Measurements from ENCODE around the gene OLFML1. TPM values are rescaled to one million over a fixed set of nuclear protein-coding genes. Genes with fewer than 3 reads are reported as not detected.
A peak's percentile ranks its signal among the peaks of the same experiment; 100 is the strongest.

Gene OLFML1
- total and polyA plus RNA-seq, 8 donors, result 28.8 to 63.4 (median 45.3) TPM

DNA sequence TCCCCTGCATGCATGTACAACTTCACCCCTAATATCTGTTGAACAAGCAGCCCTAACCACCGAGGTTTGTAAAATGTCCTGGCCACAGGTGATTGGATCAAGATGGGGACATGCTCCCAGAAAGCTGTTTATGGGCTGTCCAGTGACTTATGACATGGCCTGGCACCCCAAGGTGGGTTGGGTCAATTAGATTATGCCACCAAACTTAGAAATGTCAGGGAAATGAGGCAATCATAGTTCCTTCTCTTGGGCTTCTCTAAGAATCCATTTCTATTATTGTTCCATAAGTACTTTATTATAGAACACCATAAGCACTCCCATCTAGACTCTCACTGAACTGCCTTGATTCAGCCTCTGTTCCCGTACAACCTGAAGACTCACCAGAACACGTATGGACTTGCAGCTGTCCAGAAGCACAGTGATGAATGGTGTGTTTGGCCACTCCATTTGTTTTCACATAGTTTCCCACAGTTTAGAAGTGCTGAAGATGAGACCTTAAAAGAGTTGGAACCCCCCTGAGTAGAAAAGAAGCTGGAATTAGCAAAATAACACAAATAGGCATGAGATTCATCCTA, 45.5 kb upstream of the OLFML1 start:
- H3K27ac ChIP-seq, result no peak overlapping the region
- no peak for ATAC-seq
- H3K27me3 ChIP-seq, result peaks cover 0 to 27% of the 10 kb centered on the region in 2 donors
- H3K4me1 ChIP-seq, result peaks cover 0 to 24% of the 10 kb centered on the region in 2 donors
- DNase-seq, result no peak
- H3K4me3 ChIP-seq, result no peak overlapping the region
- TF ChIP-seq, protein P1, sequence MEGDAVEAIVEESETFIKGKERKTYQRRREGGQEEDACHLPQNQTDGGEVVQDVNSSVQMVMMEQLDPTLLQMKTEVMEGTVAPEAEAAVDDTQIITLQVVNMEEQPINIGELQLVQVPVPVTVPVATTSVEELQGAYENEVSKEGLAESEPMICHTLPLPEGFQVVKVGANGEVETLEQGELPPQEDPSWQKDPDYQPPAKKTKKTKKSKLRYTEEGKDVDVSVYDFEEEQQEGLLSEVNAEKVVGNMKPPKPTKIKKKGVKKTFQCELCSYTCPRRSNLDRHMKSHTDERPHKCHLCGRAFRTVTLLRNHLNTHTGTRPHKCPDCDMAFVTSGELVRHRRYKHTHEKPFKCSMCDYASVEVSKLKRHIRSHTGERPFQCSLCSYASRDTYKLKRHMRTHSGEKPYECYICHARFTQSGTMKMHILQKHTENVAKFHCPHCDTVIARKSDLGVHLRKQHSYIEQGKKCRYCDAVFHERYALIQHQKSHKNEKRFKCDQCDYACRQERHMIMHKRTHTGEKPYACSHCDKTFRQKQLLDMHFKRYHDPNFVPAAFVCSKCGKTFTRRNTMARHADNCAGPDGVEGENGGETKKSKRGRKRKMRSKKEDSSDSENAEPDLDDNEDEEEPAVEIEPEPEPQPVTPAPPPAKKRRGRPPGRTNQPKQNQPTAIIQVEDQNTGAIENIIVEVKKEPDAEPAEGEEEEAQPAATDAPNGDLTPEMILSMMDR (IDR thresholded peaks at IDR 0.05), result no peak
- H3K9me3 ChIP-seq, result no peaks in the 10 kb centered on the region
- no peaks in the 10 kb centered on the region for H3K36me3 ChIP-seq
- intact Hi-C loops (cut with DNase I), result no loop called here

GRCh38 chr11:7442588-7443215, 42.6 kb upstream of the OLFML1 start:
- no peaks in the 10 kb centered on the region for H3K36me3 ChIP-seq
- H3K27ac ChIP-seq, result no peak overlapping the region
- H3K9me3 ChIP-seq, result no peaks in the 10 kb centered on the region
- peaks cover 0 to 5% of the 10 kb centered on the region in 2 donors for H3K4me1 ChIP-seq
- TF ChIP-seq, protein P1 (IDR thresholded peaks at IDR 0.05), result peak; percentile 75 to 83
- H3K27me3 ChIP-seq, result peaks cover 0 to 51% of the 10 kb centered on the region in 2 donors
- intact Hi-C loops (cut with DNase I), result no loop called here
- H3K4me3 ChIP-seq, result no peak overlapping the region
- DNase-seq, result peak; percentile 42 to 81 (median 58)
- peak; percentile 96 for ATAC-seq

- Histone ChIP-seq H3K27ac (no peak overlapping the region), H3K36me3 (no peaks in the 10 kb centered on the region), H3K4me1 (peaks cover 0 to 3% of the 10 kb centered on the region in 2 donors), H3K4me3 (no peak overlapping the region), H3K9me3 (no peaks in the 10 kb centered on the region), H3K27me3 (peaks cover 0 to 67% of the 10 kb centered on the region in 2 donors)
- intact Hi-C loops (cut with DNase I), result no loop called here
- peak in 1 of 4 donors; percentile 8 for DNase-seq
- TF ChIP-seq, protein P1 (IDR thresholded peaks at IDR 0.05), result no peak
- ATAC-seq, result no peak
Measured at GRCh38 chr11:7444091-7444981, 41.0 kb upstream of the OLFML1 start.

GRCh38 chr11:7445564-7445963, 39.7 kb upstream of the OLFML1 start:
- Histone ChIP-seq H3K27me3 (peaks cover 0 to 72% of the 10 kb centered on the region in 2 donors), H3K36me3 (no peaks in the 10 kb centered on the region), H3K27ac (no peak overlapping the region), H3K4me3 (no peak overlapping the region), H3K9me3 (no peaks in the 10 kb centered on the region), H3K4me1 (no peaks in the 10 kb centered on the region)
- intact Hi-C loops (cut with DNase I), result no loop called here
- no peak for ATAC-seq
- no peak for DNase-seq
- TF ChIP-seq, protein P1 (IDR thresholded peaks at IDR 0.05), result no peak

DNA sequence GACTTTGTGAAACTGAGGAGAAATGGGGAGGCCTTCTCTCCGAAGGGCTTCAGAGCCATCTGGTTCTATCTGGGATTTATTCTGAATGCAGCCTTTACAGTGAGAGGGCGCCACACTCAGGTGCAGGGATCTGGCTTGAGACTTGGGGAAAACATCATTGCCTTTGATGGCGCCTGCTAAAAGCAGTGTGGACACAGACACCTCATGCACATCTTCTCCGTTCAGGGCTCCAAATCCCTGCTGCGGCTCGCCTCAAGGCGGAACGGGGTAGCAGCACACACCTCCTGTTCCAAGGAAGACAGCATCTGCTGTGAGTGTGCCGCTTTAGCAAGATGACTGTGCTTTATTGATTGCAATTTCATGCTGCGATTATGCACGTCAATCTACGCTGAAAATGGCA, 37.1 kb upstream of the OLFML1 start:
- no peaks in the 10 kb centered on the region for H3K4me1 ChIP-seq
- H3K9me3 ChIP-seq, result no peaks in the 10 kb centered on the region
- ATAC-seq (no peak), DNase-seq (no peak)
- no peaks in the 10 kb centered on the region for H3K36me3 ChIP-seq
- H3K27ac ChIP-seq, result no peak overlapping the region
- H3K4me3 ChIP-seq, result no peak overlapping the region
- peaks cover 0 to 79% of the 10 kb centered on the region in 2 donors for H3K27me3 ChIP-seq
- intact Hi-C loops (cut with DNase I), result no loop called here
- TF ChIP-seq, protein P1 (IDR thresholded peaks at IDR 0.05), result no peak

All from left lung (tissue), 10 donors.